GM12878 (cell line): ENCODE results near the gene CDK5RAP3. TPM values are rescaled to one million over a fixed set of nuclear protein-coding genes. Genes with fewer than 3 reads are reported as not detected.

Experiments
- ASH2L ChIP-seq: fragments of 300-600, 200-600 bp; sonication (generic); IDR thresholded peaks from 2 replicates; pipeline ENCODE4 v1.6.1; 2017; ENCODE audit warnings: low read depth, mild to moderate bottlenecking, borderline replicate concordance
- BRCA1 ChIP-seq: IDR thresholded peaks from 2 replicates; pipeline ENCODE4 v1.6.1; 2011; ENCODE audit warnings: low read depth, low read length, improper control_type of control experiment
- CEBPB ChIP-seq, 2 experiments: fragments of 150-350 bp in 1 of 2; IDR thresholded peaks; 2 replicates each; pipeline ENCODE4 v1.6.1; 2012 to 2014; ENCODE audit warnings: low read depth in 2 of 2, low read length in 2 of 2, borderline replicate concordance in 1 of 2, inconsistent platforms in 1 of 2
- FOXK2 ChIP-seq: fragments of 450-650 bp; IDR thresholded peaks from 2 replicates; pipeline ENCODE4 v1.6.1; 2017; ENCODE audit warnings: mild to moderate bottlenecking, moderate library complexity
- NFYA ChIP-seq: IDR thresholded peaks from 2 replicates; pipeline ENCODE4 v1.6.1; 2011; ENCODE audit warnings: low read depth, mild to moderate bottlenecking, low read length, improper control_type of control experiment, borderline replicate concordance
- PML ChIP-seq: IDR thresholded peaks from 2 replicates; pipeline ENCODE4 v1.6.1; 2012; ENCODE audit warnings: low read length, inconsistent platforms
- POLR2AphosphoS5 ChIP-seq: IDR thresholded peaks from 2 replicates; pipeline ENCODE4 v1.6.1; 2011; ENCODE audit warnings: mild to moderate bottlenecking, low read length, inconsistent platforms
- SREBF1 ChIP-seq: IDR thresholded peaks from 2 replicates; pipeline ENCODE4 v1.6.1; 2012; ENCODE audit warnings: mild to moderate bottlenecking, low read length
- TCF3 ChIP-seq: IDR thresholded peaks from 2 replicates; pipeline ENCODE4 v1.6.1; 2012; ENCODE audit warnings: low read depth, mild to moderate bottlenecking, low read length, borderline replicate concordance; ENCODE audit not compliant: insufficient read depth
- ZBTB11 ChIP-seq: fragments of 450-650 bp; formaldehyde crosslinking; IDR thresholded peaks from 2 replicates; pipeline ENCODE4 v1.5.0; 2022; ENCODE audit warnings: mild to moderate bottlenecking, missing genetic modification characterization
- polyA plus RNA-seq, 11 experiments: library from polyadenylated mRNA; depleted of rRNA in 4 of 11; unstranded in 6 of 11; stranded (reverse) in 5 of 11; fragments of >200 nt; fragmentation: Nextera tagmentation in 4 of 11; fragmentation: Illumina TruSeq in 1 of 11; extraction: Ambion mirVana in 4 of 11; extraction: Trizol in 1 of 11; gene quantifications; 1 replicate in 1 of 11; 2 replicates in 10 of 11; pipeline versions ENCODE4 v1.2.1 to v1.2.3, GENCODE V29; 2011 to 2016; ENCODE audit warnings: inconsistent platforms in 2 of 11, missing spikeins in 2 of 11, low read depth in 1 of 11
- total RNA-seq, 4 experiments: library from RNA; depleted of rRNA in 3 of 4; stranded (reverse); fragments of >200 nt in 3 of 4; fragmentation: Illumina TruSeq in 1 of 4; extraction: Trizol in 1 of 4; gene quantifications; 2 replicates each; pipeline versions ENCODE4 v1.2.1 to v1.2.3, GENCODE V29; 2013 to 2021
- TF ChIP-seq, protein P1 (sequence below): fragments of 450-650 bp; IDR thresholded peaks from 2 replicates; pipeline ENCODE4 v1.6.1; 2018; ENCODE audit warnings: mild to moderate bottlenecking, low read depth, moderate library complexity; ENCODE audit not compliant: partially characterized antibody
- TF ChIP-seq, protein P2 (sequence below): fragments of 150-350 bp; IDR thresholded peaks from 2 replicates; pipeline ENCODE4 v1.6.1; 2016; ENCODE audit warnings: low read depth, low read length
- TF ChIP-seq, protein P3 (sequence below): IDR thresholded peaks from 2 replicates; pipeline ENCODE4 v1.6.1; 2011; ENCODE audit warnings: low read depth, mild to moderate bottlenecking, low read length, moderate library complexity, borderline replicate concordance; ENCODE audit errors: extremely low read depth
- TF ChIP-seq, protein P4 (sequence below): fragments of 450-650 bp; IDR thresholded peaks from 2 replicates; pipeline ENCODE4 v1.6.1; 2016; ENCODE audit warnings: mild to moderate bottlenecking, moderate library complexity, borderline replicate concordance

Gene CDK5RAP3
- total and polyA plus RNA-seq, 10 of the 15 experiments (the other 5 are each of a cell fraction or from before 2014, with no cell fraction given): 69.4 to 237 (median 160) TPM

GRCh38 chr17:48025040-48025903 lies 54.4 kb downstream of the CDK5RAP3 start (continued):
- no peak for TF ChIP-seq CEBPB (IDR thresholded peaks at IDR 0.05; ENCODE audit: borderline replicate concordance in 1 of 2, low read depth in 2 of 2, low read length in 2 of 2)
- no peak for TF ChIP-seq ASH2L
- no peak for TF ChIP-seq FOXK2
- TF ChIP-seq PML: no peak
- TF ChIP-seq, protein P1, sequence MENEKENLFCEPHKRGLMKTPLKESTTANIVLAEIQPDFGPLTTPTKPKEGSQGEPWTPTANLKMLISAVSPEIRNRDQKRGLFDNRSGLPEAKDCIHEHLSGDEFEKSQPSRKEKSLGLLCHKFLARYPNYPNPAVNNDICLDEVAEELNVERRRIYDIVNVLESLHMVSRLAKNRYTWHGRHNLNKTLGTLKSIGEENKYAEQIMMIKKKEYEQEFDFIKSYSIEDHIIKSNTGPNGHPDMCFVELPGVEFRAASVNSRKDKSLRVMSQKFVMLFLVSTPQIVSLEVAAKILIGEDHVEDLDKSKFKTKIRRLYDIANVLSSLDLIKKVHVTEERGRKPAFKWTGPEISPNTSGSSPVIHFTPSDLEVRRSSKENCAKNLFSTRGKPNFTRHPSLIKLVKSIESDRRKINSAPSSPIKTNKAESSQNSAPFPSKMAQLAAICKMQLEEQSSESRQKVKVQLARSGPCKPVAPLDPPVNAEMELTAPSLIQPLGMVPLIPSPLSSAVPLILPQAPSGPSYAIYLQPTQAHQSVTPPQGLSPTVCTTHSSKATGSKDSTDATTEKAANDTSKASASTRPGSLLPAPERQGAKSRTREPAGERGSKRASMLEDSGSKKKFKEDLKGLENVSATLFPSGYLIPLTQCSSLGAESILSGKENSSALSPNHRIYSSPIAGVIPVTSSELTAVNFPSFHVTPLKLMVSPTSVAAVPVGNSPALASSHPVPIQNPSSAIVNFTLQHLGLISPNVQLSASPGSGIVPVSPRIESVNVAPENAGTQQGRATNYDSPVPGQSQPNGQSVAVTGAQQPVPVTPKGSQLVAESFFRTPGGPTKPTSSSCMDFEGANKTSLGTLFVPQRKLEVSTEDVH: no peak
- TF ChIP-seq, protein P2, sequence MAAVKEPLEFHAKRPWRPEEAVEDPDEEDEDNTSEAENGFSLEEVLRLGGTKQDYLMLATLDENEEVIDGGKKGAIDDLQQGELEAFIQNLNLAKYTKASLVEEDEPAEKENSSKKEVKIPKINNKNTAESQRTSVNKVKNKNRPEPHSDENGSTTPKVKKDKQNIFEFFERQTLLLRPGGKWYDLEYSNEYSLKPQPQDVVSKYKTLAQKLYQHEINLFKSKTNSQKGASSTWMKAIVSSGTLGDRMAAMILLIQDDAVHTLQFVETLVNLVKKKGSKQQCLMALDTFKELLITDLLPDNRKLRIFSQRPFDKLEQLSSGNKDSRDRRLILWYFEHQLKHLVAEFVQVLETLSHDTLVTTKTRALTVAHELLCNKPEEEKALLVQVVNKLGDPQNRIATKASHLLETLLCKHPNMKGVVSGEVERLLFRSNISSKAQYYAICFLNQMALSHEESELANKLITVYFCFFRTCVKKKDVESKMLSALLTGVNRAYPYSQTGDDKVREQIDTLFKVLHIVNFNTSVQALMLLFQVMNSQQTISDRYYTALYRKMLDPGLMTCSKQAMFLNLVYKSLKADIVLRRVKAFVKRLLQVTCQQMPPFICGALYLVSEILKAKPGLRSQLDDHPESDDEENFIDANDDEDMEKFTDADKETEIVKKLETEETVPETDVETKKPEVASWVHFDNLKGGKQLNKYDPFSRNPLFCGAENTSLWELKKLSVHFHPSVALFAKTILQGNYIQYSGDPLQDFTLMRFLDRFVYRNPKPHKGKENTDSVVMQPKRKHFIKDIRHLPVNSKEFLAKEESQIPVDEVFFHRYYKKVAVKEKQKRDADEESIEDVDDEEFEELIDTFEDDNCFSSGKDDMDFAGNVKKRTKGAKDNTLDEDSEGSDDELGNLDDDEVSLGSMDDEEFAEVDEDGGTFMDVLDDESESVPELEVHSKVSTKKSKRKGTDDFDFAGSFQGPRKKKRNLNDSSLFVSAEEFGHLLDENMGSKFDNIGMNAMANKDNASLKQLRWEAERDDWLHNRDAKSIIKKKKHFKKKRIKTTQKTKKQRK: no peak
- TF ChIP-seq, protein P3, sequence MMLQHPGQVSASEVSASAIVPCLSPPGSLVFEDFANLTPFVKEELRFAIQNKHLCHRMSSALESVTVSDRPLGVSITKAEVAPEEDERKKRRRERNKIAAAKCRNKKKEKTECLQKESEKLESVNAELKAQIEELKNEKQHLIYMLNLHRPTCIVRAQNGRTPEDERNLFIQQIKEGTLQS: no peak
- TF ChIP-seq SREBF1: no peak
- no peak for TF ChIP-seq BRCA1
- no peak for TF ChIP-seq NFYA
- no peak for TF ChIP-seq ZBTB11 (CRISPR knock-in tag)
- TF ChIP-seq, protein P4, sequence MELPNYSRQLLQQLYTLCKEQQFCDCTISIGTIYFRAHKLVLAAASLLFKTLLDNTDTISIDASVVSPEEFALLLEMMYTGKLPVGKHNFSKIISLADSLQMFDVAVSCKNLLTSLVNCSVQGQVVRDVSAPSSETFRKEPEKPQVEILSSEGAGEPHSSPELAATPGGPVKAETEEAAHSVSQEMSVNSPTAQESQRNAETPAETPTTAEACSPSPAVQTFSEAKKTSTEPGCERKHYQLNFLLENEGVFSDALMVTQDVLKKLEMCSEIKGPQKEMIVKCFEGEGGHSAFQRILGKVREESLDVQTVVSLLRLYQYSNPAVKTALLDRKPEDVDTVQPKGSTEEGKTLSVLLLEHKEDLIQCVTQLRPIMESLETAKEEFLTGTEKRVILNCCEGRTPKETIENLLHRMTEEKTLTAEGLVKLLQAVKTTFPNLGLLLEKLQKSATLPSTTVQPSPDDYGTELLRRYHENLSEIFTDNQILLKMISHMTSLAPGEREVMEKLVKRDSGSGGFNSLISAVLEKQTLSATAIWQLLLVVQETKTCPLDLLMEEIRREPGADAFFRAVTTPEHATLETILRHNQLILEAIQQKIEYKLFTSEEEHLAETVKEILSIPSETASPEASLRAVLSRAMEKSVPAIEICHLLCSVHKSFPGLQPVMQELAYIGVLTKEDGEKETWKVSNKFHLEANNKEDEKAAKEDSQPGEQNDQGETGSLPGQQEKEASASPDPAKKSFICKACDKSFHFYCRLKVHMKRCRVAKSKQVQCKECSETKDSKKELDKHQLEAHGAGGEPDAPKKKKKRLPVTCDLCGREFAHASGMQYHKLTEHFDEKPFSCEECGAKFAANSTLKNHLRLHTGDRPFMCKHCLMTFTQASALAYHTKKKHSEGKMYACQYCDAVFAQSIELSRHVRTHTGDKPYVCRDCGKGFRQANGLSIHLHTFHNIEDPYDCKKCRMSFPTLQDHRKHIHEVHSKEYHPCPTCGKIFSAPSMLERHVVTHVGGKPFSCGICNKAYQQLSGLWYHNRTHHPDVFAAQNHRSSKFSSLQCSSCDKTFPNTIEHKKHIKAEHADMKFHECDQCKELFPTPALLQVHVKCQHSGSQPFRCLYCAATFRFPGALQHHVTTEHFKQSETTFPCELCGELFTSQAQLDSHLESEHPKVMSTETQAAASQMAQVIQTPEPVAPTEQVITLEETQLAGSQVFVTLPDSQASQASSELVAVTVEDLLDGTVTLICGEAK: no peak
- TF ChIP-seq TCF3: no peak
- TF ChIP-seq POLR2AphosphoS5: no peak
